AG04449 (cell line): ENCODE measurements around the gene RBM43.
"Not testable (repeated sequence)": the region's sequence is repeated elsewhere in the genome, so short reads cannot be mapped to it uniquely, and the experiment has no call there.

Experiments
- CTCF ChIA-PET: fragments of 350-600 bp; formaldehyde crosslinking; extraction: SDS; loops from one replicate; lab custom pipeline; 2021; ENCODE audit warnings: antibody characterized with exemption; lab: Yijun Ruan, JAX
- POLR2A ChIA-PET: fragments of 400-600, 350-600 bp; formaldehyde crosslinking; extraction: SDS; loops from one replicate; lab custom pipeline; 2020; ENCODE audit warnings: antibody characterized with exemption, inconsistent platforms; lab: Yijun Ruan, JAX
- DNase-seq: peaks from one replicate; pipeline ENCODE4 v3.0.0-alpha.2; 2010; ENCODE audit warnings: low read depth, low spot score
- H3K4me3 ChIP-seq: 2 replicates; pipeline ENCODE4 v1.5.1; 2011; ENCODE audit warnings: low read depth, mild to moderate bottlenecking, control low read depth, low read length
- TF ChIP-seq, protein P1 (sequence below): IDR thresholded peaks from one replicate; pipeline ENCODE4 v1.5.1; 2011; ENCODE audit warnings: mild to moderate bottlenecking, moderate library complexity, low read length, control low read depth, inconsistent platforms; ENCODE audit not compliant: insufficient read depth; ENCODE audit errors: missing control alignments

The RBM43 gene

DNA sequence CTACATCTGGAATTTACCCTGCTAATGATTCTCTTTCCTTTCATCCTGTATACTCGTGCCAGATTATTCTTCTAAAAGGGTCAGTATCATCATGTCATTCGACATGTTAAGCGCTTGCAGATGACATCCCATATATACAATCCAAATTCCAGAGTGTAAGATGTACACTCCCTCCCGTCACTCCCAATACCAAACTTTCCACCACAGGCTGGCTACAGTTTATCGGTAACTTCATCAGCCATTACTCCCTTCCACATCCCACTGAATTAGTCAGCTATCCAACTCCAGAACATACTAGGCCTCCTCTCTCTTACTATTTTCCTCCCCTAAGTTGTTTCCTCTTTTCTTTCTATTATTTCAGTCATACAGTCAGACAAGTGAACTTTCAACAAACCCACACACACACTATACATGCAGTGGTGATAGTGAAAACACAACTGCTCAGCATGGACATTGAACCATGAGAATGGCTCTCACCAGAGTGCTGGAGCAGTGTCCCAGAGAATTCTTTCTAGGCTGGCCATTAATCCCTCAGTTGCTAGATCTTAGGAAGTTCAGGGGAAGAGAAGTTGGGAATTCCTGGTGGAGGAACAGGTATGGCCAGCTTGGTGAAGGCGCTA is 38.4 kb upstream of the RBM43 start:
- H3K4me3 ChIP-seq, result no peak overlapping the region
- ChIA-PET POLR2A (no interaction called here), CTCF (no interaction called here)
- DNase-seq, result no peak
- TF ChIP-seq, protein P1, sequence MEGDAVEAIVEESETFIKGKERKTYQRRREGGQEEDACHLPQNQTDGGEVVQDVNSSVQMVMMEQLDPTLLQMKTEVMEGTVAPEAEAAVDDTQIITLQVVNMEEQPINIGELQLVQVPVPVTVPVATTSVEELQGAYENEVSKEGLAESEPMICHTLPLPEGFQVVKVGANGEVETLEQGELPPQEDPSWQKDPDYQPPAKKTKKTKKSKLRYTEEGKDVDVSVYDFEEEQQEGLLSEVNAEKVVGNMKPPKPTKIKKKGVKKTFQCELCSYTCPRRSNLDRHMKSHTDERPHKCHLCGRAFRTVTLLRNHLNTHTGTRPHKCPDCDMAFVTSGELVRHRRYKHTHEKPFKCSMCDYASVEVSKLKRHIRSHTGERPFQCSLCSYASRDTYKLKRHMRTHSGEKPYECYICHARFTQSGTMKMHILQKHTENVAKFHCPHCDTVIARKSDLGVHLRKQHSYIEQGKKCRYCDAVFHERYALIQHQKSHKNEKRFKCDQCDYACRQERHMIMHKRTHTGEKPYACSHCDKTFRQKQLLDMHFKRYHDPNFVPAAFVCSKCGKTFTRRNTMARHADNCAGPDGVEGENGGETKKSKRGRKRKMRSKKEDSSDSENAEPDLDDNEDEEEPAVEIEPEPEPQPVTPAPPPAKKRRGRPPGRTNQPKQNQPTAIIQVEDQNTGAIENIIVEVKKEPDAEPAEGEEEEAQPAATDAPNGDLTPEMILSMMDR, result no peak

DNA sequence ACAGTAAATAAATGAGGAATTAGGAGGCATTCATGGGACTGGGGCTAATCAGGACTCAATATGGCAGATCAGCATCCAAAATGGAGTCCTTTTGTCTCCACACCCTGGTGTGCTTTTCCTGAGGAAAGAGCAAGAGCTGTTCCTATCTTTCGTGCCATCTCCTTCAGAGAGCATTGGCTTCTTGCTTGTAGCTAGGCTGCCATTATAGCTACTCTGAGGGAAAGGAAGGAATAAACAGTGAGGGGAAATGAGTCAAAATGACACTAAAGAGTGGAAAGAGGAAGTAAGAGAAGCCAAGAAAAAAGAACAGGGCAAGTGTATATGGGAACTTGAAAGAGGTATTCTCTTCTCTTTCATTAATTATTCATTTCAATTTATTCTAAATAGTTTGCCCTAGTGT is 36.2 kb upstream of the RBM43 start:
- CTCF ChIA-PET, result interaction anchor here (0.6 to 1.9 kb wide), 3 partner anchors 9 to 37 kb away, joined by 3 to 10 read pairs (median 4); partner anchors contain the start of gene NMI
- DNase-seq, result no peak
- TF ChIP-seq, protein P1, result no peak

DNA sequence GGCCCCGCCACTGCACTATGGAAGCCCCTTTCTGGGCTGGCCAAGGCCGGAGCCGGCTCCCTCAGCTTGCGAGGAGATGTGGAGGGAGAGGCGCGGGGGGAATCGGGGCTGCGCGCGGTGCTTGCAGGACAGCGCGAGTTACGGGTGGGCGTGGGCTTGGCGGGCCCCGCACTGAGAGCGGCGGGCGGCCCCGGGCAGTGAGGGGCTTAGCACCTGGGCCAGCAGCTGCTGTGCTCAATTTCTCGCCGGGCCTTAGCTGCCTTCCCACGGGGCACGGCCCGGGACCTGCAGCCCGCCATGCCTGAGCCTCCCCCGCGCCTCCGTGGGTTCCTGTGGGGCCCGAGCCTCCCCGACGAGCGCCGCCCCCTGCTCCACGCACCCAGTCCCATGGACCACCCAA is 34.3 kb upstream of the RBM43 start:
- POLR2A ChIA-PET, result interaction anchor here (0.7 kb wide), 1 partner anchor 191 kb away, joined by 3 read pairs; no protein-coding TSS in a partner anchor
- DNase-seq, H3K4me3 ChIP-seq, CTCF ChIA-PET: not testable (repeated sequence)

More for the DNA sequence above, 36.2 kb upstream of the RBM43 start:
- H3K4me3 ChIP-seq, result no peak overlapping the region
- POLR2A ChIA-PET, result interaction anchor here (1.0 kb wide), 1 partner anchor 35 kb away, joined by 3 read pairs; no protein-coding TSS in a partner anchor

DNA sequence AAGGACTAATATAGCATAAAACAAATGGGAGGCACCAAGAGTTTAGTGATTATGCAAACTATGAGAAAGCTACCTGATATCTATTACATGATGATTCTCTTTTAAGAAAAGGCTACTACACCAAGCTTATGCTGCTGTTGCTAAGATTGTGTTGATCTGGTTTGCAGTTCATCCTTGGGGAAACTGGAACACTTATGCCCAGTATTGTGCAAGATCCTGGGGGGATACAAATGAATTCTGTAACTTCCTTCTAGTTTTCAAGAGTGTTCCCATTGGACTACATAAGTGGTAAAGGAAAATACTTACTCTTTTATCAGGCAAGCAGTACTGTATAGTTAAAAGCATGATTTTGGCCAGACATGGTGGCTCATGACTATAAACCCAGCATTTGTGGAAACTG is 30.9 kb upstream of the RBM43 start:
- POLR2A ChIA-PET, result no interaction called here
- no peak for DNase-seq
- CTCF ChIA-PET, result no interaction called here
- no peak overlapping the region for H3K4me3 ChIP-seq
- TF ChIP-seq, protein P1, result no peak

DNA sequence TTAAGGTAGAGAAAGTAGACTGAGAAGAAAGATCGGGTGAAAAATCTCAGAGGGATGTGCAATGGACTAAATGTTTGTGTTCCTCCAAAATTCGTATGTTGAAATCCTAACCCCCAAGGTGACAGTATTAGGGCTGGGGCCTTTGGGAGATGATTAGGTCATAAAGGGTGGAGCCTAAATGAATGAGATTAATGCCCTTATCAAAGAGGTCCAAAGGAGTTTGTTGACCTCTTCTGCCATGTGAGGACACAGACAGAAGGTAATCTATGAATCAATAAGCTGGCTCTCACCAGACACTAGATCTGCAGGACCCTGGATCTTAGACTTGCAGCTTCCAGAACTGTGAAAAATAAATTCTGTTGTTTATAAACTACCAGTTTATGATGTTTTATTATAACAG is 30.5 kb upstream of the RBM43 start:
- no peak for DNase-seq
- POLR2A ChIA-PET, result no interaction called here
- TF ChIP-seq, protein P1, result no peak
- H3K4me3 ChIP-seq, result no peak overlapping the region
- CTCF ChIA-PET, result no interaction called here

DNA sequence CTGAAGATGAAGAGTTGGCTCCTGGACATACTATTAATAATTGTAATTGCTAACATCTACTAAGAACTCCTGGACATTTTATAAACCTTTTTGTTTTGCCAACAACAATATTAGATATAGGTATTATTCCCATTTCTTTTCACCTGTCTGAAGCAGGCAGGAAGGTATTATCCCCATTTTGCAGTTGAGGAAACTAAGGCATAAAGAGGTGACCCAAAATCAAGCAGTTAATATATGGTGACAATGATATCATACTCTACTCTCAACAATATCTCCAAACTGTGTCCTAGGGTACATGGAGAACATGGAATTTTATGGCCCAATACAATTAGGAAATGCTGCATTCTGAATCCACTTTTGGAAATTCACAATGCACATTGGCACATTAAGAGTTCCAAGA is 29.6 kb upstream of the RBM43 start:
- no peak overlapping the region for H3K4me3 ChIP-seq
- no peak for DNase-seq
- POLR2A ChIA-PET, result no interaction called here
- CTCF ChIA-PET, result interaction anchor here (1.3 kb wide), 1 partner anchor 25 kb away, joined by 3 read pairs; no protein-coding TSS in a partner anchor
- TF ChIP-seq, protein P1, result no peak
